Endothelial cell of umbilical vein (primary cell): ENCODE measurements around the gene SLA2. TPM values are rescaled to one million over a fixed set of nuclear protein-coding genes. Genes with fewer than 3 reads are reported as not detected.
"Not testable (repeated sequence)": the region's sequence is repeated elsewhere in the genome, so short reads cannot be mapped to it uniquely, and the experiment has no call there.

Experiments used
- BruUV-seq: library from RNA; stranded (reverse); fragments of 400-500 nt; replicated peaks from 2 replicates; lab custom pipeline; 2021; lab: Mats Ljungman, UMichigan
- CTCF ChIA-PET: fragments of 300-600, 350-600 bp; sonication (Branson Sonifier 250); formaldehyde crosslinking; loops from one replicate; lab custom pipeline; 2021; ENCODE audit warnings: antibody characterized with exemption, inconsistent platforms; lab: Charles Lee
- POLR2A ChIA-PET: fragments of 300-600, 350-600 bp; sonication (Branson Sonifier 250); formaldehyde crosslinking; loops from one replicate; lab custom pipeline; 2021; ENCODE audit warnings: antibody characterized with exemption, inconsistent platforms; lab: Charles Lee
- DNase-seq: peaks from one replicate; pipeline ENCODE4 v3.0.0-alpha.2; 2011; ENCODE audit warnings: low read depth, low spot score
- FAIRE-seq: peaks from 2 replicates; lab custom pipeline; 2011; peaks lifted over from hg19 to GRCh38; lab: Jason Lieb, UNC
- H2AFZ ChIP-seq: 2 replicates; pipeline ENCODE4 v1.6.0; 2012; ENCODE audit warnings: low read depth, low read length, control low read depth, inconsistent platforms
- H3K27ac ChIP-seq: 2 replicates; pipeline ENCODE4 v1.5.1; 2011; ENCODE audit warnings: low read depth, mild to moderate bottlenecking, control low read depth, low read length, moderate library complexity; ENCODE audit not compliant: insufficient read depth
- H3K27me3 ChIP-seq, 2 experiments: 2 replicates each; pipeline versions ENCODE4 v1.6.0 to v1.6.1; 2011; ENCODE audit warnings: low read length in 2 of 2, mixed read lengths in 1 of 2; ENCODE audit not compliant: control insufficient read depth in 2 of 2, insufficient read depth in 2 of 2
- H3K36me3 ChIP-seq, 2 experiments: 2 replicates in 1 of 2; 3 replicates in 1 of 2; pipeline ENCODE4 v1.5.1; 2011; ENCODE audit warnings: low read length in 2 of 2, mild to moderate bottlenecking in 1 of 2, moderate library complexity in 1 of 2; ENCODE audit not compliant: control insufficient read depth in 2 of 2, insufficient read depth in 2 of 2; ENCODE audit errors: extremely low read depth in 1 of 2
- H3K4me1 ChIP-seq: 3 replicates; pipeline ENCODE4 v1.5.1; 2011; ENCODE audit warnings: mild to moderate bottlenecking, low read length; ENCODE audit not compliant: control insufficient read depth, insufficient read depth; ENCODE audit errors: extremely low read depth
- H3K4me2 ChIP-seq: 2 replicates; pipeline ENCODE4 v1.6.1; 2011; ENCODE audit warnings: low read length, control low read depth, mixed read lengths; ENCODE audit not compliant: insufficient read depth
- H3K4me3 ChIP-seq, 3 experiments: fragments of 200-600 bp in 1 of 3; sonication (generic), shearing (Covaris generic) in 1 of 3; replicated peaks in 1 of 3; 2 replicates each; pipeline ENCODE4 v1.5.1; 2011 to 2016; ENCODE audit warnings: control low read depth in 3 of 3, low read length in 3 of 3, mild to moderate bottlenecking in 2 of 3, inconsistent platforms in 1 of 3, low read depth in 1 of 3, moderate library complexity in 1 of 3; ENCODE audit not compliant: insufficient read depth in 1 of 3
- H3K79me2 ChIP-seq: 2 replicates; pipeline ENCODE4 v1.6.0; 2012; ENCODE audit warnings: low read length, inconsistent platforms; ENCODE audit not compliant: control insufficient read depth, insufficient read depth
- H3K9ac ChIP-seq: replicated peaks from 2 replicates; pipeline ENCODE3; 2011; ENCODE audit warnings: low read length, control low read depth; ENCODE audit not compliant: insufficient read depth; ENCODE audit errors: extremely low read depth
- H3K9me1 ChIP-seq: replicated peaks from 3 replicates; pipeline ENCODE4 v1.6.0; 2011; ENCODE audit warnings: mild to moderate bottlenecking, low read length; ENCODE audit not compliant: control insufficient read depth, insufficient read depth; ENCODE audit errors: extremely low read depth
- H3K9me3 ChIP-seq: replicated peaks from 2 replicates; pipeline ENCODE4 v1.5.1; 2012; ENCODE audit warnings: low read length, inconsistent platforms; ENCODE audit not compliant: control insufficient read depth, insufficient read depth
- H4K20me1 ChIP-seq: replicated peaks from 2 replicates; pipeline ENCODE3; 2011; ENCODE audit warnings: mild to moderate bottlenecking, low read length; ENCODE audit not compliant: control insufficient read depth, insufficient read depth; ENCODE audit errors: extremely low read depth
- EZH2 ChIP-seq: IDR thresholded peaks from 2 replicates; pipeline ENCODE4 v1.6.1; 2012; ENCODE audit warnings: borderline replicate concordance, low read depth, mild to moderate bottlenecking, moderate library complexity, low read length, inconsistent platforms; ENCODE audit not compliant: severe bottlenecking
- FOS ChIP-seq: IDR thresholded peaks from 2 replicates; pipeline ENCODE4 v1.6.1; 2011; ENCODE audit warnings: mild to moderate bottlenecking, low read length, moderate library complexity, borderline replicate concordance; ENCODE audit not compliant: insufficient read depth
- GATA2 ChIP-seq: IDR thresholded peaks from 2 replicates; pipeline ENCODE4 v1.7.0; 2011; ENCODE audit warnings: low read depth, mild to moderate bottlenecking, moderate library complexity, mixed read lengths, low read length; ENCODE audit not compliant: insufficient read length, insufficient read depth
- JUN ChIP-seq: IDR thresholded peaks from 2 replicates; pipeline ENCODE4 v1.6.1; 2011; ENCODE audit warnings: borderline replicate concordance, low read depth; ENCODE audit not compliant: insufficient read length, insufficient read depth
- MYC ChIP-seq: IDR thresholded peaks from one replicate; pipeline ENCODE4 v1.6.1; 2011; ENCODE audit warnings: mild to moderate bottlenecking, low read depth, low read length
- POLR2A ChIP-seq: IDR thresholded peaks from 2 replicates; pipeline ENCODE4 v1.6.1; 2012; ENCODE audit warnings: low read depth, mild to moderate bottlenecking, control low read depth, low read length
- POLR2AphosphoS5 ChIP-seq: IDR thresholded peaks from 2 replicates; pipeline ENCODE4 v1.6.1; 2012; ENCODE audit warnings: low read depth, mild to moderate bottlenecking, control low read depth, low read length, moderate library complexity; ENCODE audit not compliant: insufficient read depth
- dilution Hi-C: fragments of 300-500 bp; cut with MboI; formaldehyde crosslinking; loops from one replicate; pipeline ENCODE4 v1.15.0; 2019; ENCODE audit warnings: low sequenced_read_pairs; ENCODE audit not compliant: extremely low pct_ligation_motif_present
- intact Hi-C: fragments of 100-400 bp; cut with micrococcal nuclease; formaldehyde crosslinking; loops from one replicate; pipeline ENCODE4 v1.10.0; 2022
- polyA plus RNA-seq, 4 experiments: library from polyadenylated mRNA; depleted of rRNA in 3 of 4; stranded (reverse) in 3 of 4; unstranded in 1 of 4; fragments of >200 nt; gene quantifications; 2 replicates each; pipeline versions ENCODE4 v1.2.1 to v1.2.3, GENCODE V29; 2011 to 2012; ENCODE audit warnings: missing spikeins in 1 of 4
- total RNA-seq: library from RNA; stranded (reverse); gene quantifications from 2 replicates; pipeline ENCODE4 v1.2.3, GENCODE V29; 2021
- TF ChIP-seq, protein P1 (sequence below), 2 donors: IDR thresholded peaks; 1 replicate in 1 of 2; 2 replicates in 1 of 2; pipeline ENCODE4 v1.5.1; 2011; ENCODE audit warnings: low read length in 2 of 2, mild to moderate bottlenecking in 2 of 2, moderate library complexity in 2 of 2, control low read depth in 1 of 2, inconsistent platforms in 1 of 2, low read depth in 1 of 2; ENCODE audit not compliant: insufficient read depth in 1 of 2; ENCODE audit errors: extremely low read depth in 1 of 2
- TF ChIP-seq, protein P2 (sequence below): IDR thresholded peaks from 2 replicates; pipeline ENCODE4 v1.6.1; 2011; ENCODE audit not compliant: insufficient read depth, insufficient read length

The SLA2 gene
- total and polyA plus RNA-seq, 2 donors (not counting 3 experiments of a cell fraction or from before 2014, with no cell fraction given): not detected

DNA sequence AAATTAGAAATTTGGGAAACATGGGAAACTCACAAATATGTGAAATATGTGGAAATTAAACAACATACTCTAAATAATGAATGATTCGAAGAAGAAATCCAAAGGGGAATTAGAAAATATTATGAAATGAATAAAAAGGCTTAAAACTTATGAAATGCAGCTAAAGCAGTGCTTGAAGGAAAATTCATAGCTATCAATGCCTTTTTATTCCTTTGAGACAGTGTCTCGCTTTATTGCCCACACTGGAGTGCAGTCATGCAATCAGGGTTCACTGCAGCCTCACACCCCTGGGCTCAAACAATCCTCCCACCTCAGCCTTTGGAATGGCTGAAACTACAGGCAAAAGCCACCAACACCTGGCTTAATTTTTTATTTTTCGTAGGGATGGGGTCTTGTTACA, 80.5 kb downstream of the SLA2 start:
- no peak overlapping the region for H3K27ac ChIP-seq
- dilution Hi-C loops: no loop called here
- no peak for DNase-seq
- no peaks in the 10 kb centered on the region for H3K9me3 ChIP-seq
- POLR2A ChIA-PET: no interaction called here
- H2AFZ ChIP-seq: no peak overlapping the region
- no peak for FAIRE-seq
- no peak overlapping the region for H3K4me2 ChIP-seq
- no peaks in the 10 kb centered on the region for H3K9me1 ChIP-seq
- no TSS peak for BruUV-seq
- no peaks in the 10 kb centered on the region for H4K20me1 ChIP-seq
- H3K79me2 ChIP-seq: no peaks in the 10 kb centered on the region
- intact Hi-C loops: no loop called here
- CTCF ChIA-PET: interaction anchor here (1.5 kb wide), 1 partner anchor 40 kb away, joined by 5 read pairs; the partner anchor contains the start of gene RAB5IF
- H3K9ac ChIP-seq: no peak overlapping the region
- TF ChIP-seq GATA2: no peak
- TF ChIP-seq JUN: no peak
- no peak for TF ChIP-seq EZH2
- TF ChIP-seq, protein P1, sequence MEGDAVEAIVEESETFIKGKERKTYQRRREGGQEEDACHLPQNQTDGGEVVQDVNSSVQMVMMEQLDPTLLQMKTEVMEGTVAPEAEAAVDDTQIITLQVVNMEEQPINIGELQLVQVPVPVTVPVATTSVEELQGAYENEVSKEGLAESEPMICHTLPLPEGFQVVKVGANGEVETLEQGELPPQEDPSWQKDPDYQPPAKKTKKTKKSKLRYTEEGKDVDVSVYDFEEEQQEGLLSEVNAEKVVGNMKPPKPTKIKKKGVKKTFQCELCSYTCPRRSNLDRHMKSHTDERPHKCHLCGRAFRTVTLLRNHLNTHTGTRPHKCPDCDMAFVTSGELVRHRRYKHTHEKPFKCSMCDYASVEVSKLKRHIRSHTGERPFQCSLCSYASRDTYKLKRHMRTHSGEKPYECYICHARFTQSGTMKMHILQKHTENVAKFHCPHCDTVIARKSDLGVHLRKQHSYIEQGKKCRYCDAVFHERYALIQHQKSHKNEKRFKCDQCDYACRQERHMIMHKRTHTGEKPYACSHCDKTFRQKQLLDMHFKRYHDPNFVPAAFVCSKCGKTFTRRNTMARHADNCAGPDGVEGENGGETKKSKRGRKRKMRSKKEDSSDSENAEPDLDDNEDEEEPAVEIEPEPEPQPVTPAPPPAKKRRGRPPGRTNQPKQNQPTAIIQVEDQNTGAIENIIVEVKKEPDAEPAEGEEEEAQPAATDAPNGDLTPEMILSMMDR (IDR thresholded peaks at IDR 0.05; ENCODE audit: extremely low read depth in 1 of 2, insufficient read depth in 1 of 2, low read depth in 1 of 2, low read length in 2 of 2): no peak
- no peak for TF ChIP-seq FOS
- TF ChIP-seq, protein P2, sequence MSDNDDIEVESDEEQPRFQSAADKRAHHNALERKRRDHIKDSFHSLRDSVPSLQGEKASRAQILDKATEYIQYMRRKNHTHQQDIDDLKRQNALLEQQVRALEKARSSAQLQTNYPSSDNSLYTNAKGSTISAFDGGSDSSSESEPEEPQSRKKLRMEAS: no peak
- TF ChIP-seq POLR2AphosphoS5: no peak
- TF ChIP-seq MYC: no peak
- TF ChIP-seq POLR2A: no peak
- H3K4me3 ChIP-seq: no peak overlapping the region
- no peaks in the 10 kb centered on the region for H3K36me3 ChIP-seq
- H3K4me1 ChIP-seq: no peaks in the 10 kb centered on the region
- no peaks in the 10 kb centered on the region for H3K27me3 ChIP-seq

DNA sequence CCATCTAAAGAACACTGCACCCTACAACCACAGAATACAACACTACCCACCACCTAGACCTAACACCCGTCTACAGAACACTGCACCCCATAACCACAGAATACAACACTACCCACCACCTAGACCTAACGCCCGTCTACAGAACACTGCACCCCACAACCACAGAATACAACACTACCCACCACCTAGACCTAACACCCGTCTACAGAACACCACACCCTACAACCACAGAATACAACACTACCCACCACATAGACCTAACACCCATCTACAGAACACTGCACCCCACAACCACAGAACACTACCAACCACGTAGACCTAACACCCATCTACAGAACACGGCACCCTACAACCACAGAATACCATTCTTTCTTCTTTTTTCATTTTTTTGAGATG, 81.3 kb downstream of the SLA2 start:
- dilution Hi-C loops, H3K9me1 ChIP-seq, FAIRE-seq, H3K4me3 ChIP-seq, H3K36me3 ChIP-seq, CTCF ChIA-PET, intact Hi-C loops, H3K27ac ChIP-seq, H3K27me3 ChIP-seq, H3K9me3 ChIP-seq, H3K4me1 ChIP-seq, H3K4me2 ChIP-seq, H4K20me1 ChIP-seq, DNase-seq, BruUV-seq, POLR2A ChIA-PET, H3K9ac ChIP-seq, H3K79me2 ChIP-seq, H2AFZ ChIP-seq: not testable (repeated sequence)

DNA sequence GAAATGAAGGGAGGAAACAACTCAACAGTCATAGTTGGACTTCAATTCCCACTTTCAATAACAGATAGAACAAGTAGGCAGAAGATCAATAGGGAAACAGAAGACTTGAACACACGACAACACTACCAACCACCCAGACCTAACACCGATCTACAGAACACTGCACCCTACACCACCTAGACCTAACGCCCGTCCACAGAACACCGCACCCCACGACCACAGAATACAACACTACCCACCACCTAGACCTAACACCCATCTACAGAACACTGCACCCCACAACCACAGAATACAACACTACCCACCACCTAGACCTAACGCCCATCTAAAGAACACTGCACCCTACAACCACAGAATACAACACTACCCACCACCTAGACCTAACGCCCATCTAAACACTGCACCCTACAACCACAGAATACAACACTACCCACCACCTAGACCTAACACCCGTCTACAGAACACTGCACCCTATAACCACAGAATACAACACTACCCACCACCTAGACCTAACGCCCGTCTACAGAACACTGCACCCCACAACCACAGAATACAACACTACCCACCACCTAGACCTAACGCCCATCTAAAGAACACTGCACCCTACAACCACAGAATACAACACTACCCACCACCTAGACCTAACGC, 81.8 kb downstream of the SLA2 start:
- POLR2A ChIA-PET, FAIRE-seq, intact Hi-C loops, H3K9ac ChIP-seq, H2AFZ ChIP-seq, H3K9me3 ChIP-seq, H3K4me2 ChIP-seq, H3K9me1 ChIP-seq, DNase-seq, H3K4me3 ChIP-seq, H4K20me1 ChIP-seq, dilution Hi-C loops, BruUV-seq, H3K36me3 ChIP-seq, H3K27ac ChIP-seq, H3K27me3 ChIP-seq, H3K79me2 ChIP-seq, H3K4me1 ChIP-seq, CTCF ChIA-PET: not testable (repeated sequence)
